HEK293 (cell line): ENCODE measurements around the gene SORBS2.

Source experiments
- CTCF ChIA-PET: fragments of 350-600 bp; formaldehyde crosslinking; extraction: SDS; loops from one replicate; lab custom pipeline; 2021; ENCODE audit warnings: antibody characterized with exemption; lab: Yijun Ruan, JAX
- POLR2A ChIA-PET: fragments of 300-600 bp; formaldehyde crosslinking; extraction: SDS; loops from one replicate; lab custom pipeline; 2020; ENCODE audit warnings: antibody characterized with exemption, inconsistent platforms; lab: Yijun Ruan, JAX
- H3K27ac ChIP-seq: fragments of 200-500 bp; sonication (Bioruptor generic); 2 replicates; pipeline ENCODE4 v1.5.1; 2014; ENCODE audit warnings: low read depth, low read length, control low read depth, inconsistent platforms; ENCODE audit errors: extremely low read depth
- H3K36me3 ChIP-seq, 2 experiments: fragments of 200-500 bp in 1 of 2; sonication (Bioruptor generic) in 1 of 2; 1 replicate in 1 of 2; 2 replicates in 1 of 2; pipeline ENCODE4 v1.5.1; 2014 to 2017; ENCODE audit warnings: inconsistent platforms in 2 of 2, low read length in 2 of 2; ENCODE audit not compliant: control insufficient read depth in 2 of 2, insufficient read depth in 1 of 2
- H3K4me1 ChIP-seq: fragments of 200-500 bp; sonication (Bioruptor generic); 2 replicates; pipeline ENCODE4 v1.5.1; 2014; ENCODE audit warnings: mild to moderate bottlenecking, low read length, inconsistent platforms; ENCODE audit not compliant: control insufficient read depth, insufficient read depth
- H3K4me3 ChIP-seq: 2 replicates; pipeline ENCODE4 v1.5.1; 2011; ENCODE audit warnings: low read depth, mild to moderate bottlenecking, control low read depth, low read length, moderate library complexity
- H3K9me3 ChIP-seq: fragments of 200-500 bp; sonication (Bioruptor generic); 2 replicates; pipeline ENCODE4 v1.5.1; 2014; ENCODE audit warnings: low read depth, low read length, inconsistent platforms; ENCODE audit not compliant: control insufficient read depth, insufficient read depth
- GLI4 ChIP-seq: fragments of 450-650 bp; formaldehyde crosslinking; IDR thresholded peaks from 2 replicates; pipeline ENCODE4 v1.5.1; 2016; ENCODE audit warnings: missing biosample characterization, missing genetic modification characterization
- HOXA7 ChIP-seq: sonication (generic); formaldehyde crosslinking; IDR thresholded peaks from 2 replicates; pipeline ENCODE4 v1.8.1; 2022; ENCODE audit warnings: missing genetic modification reagents, borderline replicate concordance
- KLF9 ChIP-seq: fragments of 450-650 bp; formaldehyde crosslinking; IDR thresholded peaks from 2 replicates; pipeline ENCODE4 v1.5.1; 2016; ENCODE audit warnings: missing biosample characterization, missing genetic modification characterization, low read depth
- PRDM1 ChIP-seq: fragments of 450-650 bp; formaldehyde crosslinking; IDR thresholded peaks from 2 replicates; pipeline ENCODE4; 2016; ENCODE audit warnings: missing biosample characterization, missing genetic modification characterization
- REPIN1 ChIP-seq: fragments of 450-650 bp; formaldehyde crosslinking; IDR thresholded peaks from 2 replicates; pipeline ENCODE4 v1.5.1; 2017; ENCODE audit warnings: missing biosample characterization, missing genetic modification characterization, low read depth
- ZNF140 ChIP-seq: fragments of 450-650 bp; formaldehyde crosslinking; IDR thresholded peaks from 2 replicates; pipeline ENCODE4 v1.5.1; 2016; ENCODE audit warnings: missing biosample characterization, missing genetic modification characterization
- ZNF157 ChIP-seq: fragments of 450-650 bp; formaldehyde crosslinking; IDR thresholded peaks from 2 replicates; pipeline ENCODE4 v1.5.1; 2016; ENCODE audit warnings: missing biosample characterization, missing genetic modification characterization
- ZNF391 ChIP-seq: fragments of 450-650 bp; formaldehyde crosslinking; IDR thresholded peaks from 2 replicates; pipeline ENCODE4 v1.5.1; 2016; ENCODE audit warnings: low read depth, missing biosample characterization, missing genetic modification characterization, borderline replicate concordance
- ZNF426 ChIP-seq: fragments of 450-650 bp; formaldehyde crosslinking; IDR thresholded peaks from 2 replicates; pipeline ENCODE4 v1.5.1; 2017; ENCODE audit warnings: missing biosample characterization, missing genetic modification characterization, mild to moderate bottlenecking, inconsistent platforms, moderate library complexity
- ZNF529 ChIP-seq: fragments of 450-650 bp; formaldehyde crosslinking; IDR thresholded peaks from 2 replicates; pipeline ENCODE4 v1.5.1; 2017; ENCODE audit warnings: missing genetic modification characterization, missing biosample characterization; ENCODE audit not compliant: insufficient replicate concordance
- ZNF555 ChIP-seq: fragments of 450-650 bp; formaldehyde crosslinking; conservative IDR thresholded peaks from 2 replicates; pipeline ENCODE4 v1.5.1; 2017; ENCODE audit warnings: missing biosample characterization, mild to moderate bottlenecking, missing genetic modification characterization, inconsistent platforms
- ZNF621 ChIP-seq: fragments of 450-650 bp; formaldehyde crosslinking; IDR thresholded peaks from 2 replicates; pipeline ENCODE4 v1.5.1; 2017; ENCODE audit warnings: missing biosample characterization, missing genetic modification characterization
- ZNF776 ChIP-seq: fragments of 450-650 bp; formaldehyde crosslinking; IDR thresholded peaks from 2 replicates; pipeline ENCODE4 v1.5.0; 2017; ENCODE audit warnings: missing biosample characterization, missing genetic modification characterization, borderline replicate concordance
- ZNF837 ChIP-seq: fragments of 450-650 bp; formaldehyde crosslinking; IDR thresholded peaks from 2 replicates; pipeline ENCODE4 v1.5.1; 2016; ENCODE audit warnings: missing biosample characterization, missing genetic modification characterization
- TF ChIP-seq, protein P1 (sequence below): fragments of 450-650 bp; formaldehyde crosslinking; IDR thresholded peaks from 2 replicates; pipeline ENCODE4 v1.5.1; 2016; ENCODE audit warnings: missing biosample characterization, missing genetic modification characterization
- TF ChIP-seq, protein P2 (sequence below): fragments of 450-650 bp; formaldehyde crosslinking; IDR thresholded peaks from 2 replicates; pipeline ENCODE4 v1.5.1; 2016; ENCODE audit warnings: missing biosample characterization, missing genetic modification characterization, low read depth
- TF ChIP-seq, protein P3 (sequence below): fragments of 450-650 bp; formaldehyde crosslinking; IDR thresholded peaks from 2 replicates; pipeline ENCODE4 v1.5.1; 2016; ENCODE audit warnings: missing biosample characterization, missing genetic modification characterization
- TF ChIP-seq, protein P4 (sequence below): fragments of 450-650 bp; formaldehyde crosslinking; IDR thresholded peaks from 2 replicates; pipeline ENCODE4 v1.5.1; 2016; ENCODE audit warnings: missing biosample characterization, missing genetic modification characterization
- TF ChIP-seq, protein P5 (sequence below): IDR thresholded peaks from 2 replicates; pipeline ENCODE4 v1.6.1; 2011; ENCODE audit warnings: mild to moderate bottlenecking, low read depth, low read length, borderline replicate concordance
- TF ChIP-seq, protein P6 (sequence below): fragments of 450-650 bp; formaldehyde crosslinking; IDR thresholded peaks from 2 replicates; pipeline ENCODE4 v1.5.1; 2016; ENCODE audit warnings: missing biosample characterization, missing genetic modification characterization

The SORBS2 gene

DNA sequence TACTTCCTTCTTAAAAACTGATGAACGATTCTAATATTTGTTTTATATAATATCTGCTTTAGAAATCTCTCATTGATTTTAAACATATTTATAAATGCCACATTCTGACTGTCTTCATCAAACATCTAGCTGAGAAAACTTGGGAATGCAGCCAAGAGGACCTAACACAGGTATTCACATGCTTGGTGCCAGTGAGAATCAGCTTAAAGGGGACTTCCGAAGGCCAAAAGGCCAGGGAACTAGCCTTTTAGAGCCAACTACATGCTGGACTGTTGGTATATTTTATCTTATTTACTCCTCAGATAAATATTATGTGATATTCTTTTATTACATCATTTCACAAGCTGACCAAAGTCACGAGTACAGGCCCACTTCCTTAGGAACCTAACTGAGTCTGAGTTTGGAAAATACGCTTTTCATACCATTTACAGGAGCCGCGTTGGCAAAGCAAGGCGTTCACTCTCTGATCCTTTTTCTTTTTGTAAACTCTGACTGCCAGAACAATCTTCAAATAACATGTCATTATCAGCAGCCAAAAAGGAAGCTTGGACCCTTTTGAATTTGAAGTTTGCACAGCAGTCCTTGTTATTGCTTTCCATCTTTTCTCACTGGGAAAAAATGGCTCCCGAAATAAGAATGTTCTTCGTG, 235.6 kb downstream of the SORBS2 start (continued):
- TF ChIP-seq, protein P1, sequence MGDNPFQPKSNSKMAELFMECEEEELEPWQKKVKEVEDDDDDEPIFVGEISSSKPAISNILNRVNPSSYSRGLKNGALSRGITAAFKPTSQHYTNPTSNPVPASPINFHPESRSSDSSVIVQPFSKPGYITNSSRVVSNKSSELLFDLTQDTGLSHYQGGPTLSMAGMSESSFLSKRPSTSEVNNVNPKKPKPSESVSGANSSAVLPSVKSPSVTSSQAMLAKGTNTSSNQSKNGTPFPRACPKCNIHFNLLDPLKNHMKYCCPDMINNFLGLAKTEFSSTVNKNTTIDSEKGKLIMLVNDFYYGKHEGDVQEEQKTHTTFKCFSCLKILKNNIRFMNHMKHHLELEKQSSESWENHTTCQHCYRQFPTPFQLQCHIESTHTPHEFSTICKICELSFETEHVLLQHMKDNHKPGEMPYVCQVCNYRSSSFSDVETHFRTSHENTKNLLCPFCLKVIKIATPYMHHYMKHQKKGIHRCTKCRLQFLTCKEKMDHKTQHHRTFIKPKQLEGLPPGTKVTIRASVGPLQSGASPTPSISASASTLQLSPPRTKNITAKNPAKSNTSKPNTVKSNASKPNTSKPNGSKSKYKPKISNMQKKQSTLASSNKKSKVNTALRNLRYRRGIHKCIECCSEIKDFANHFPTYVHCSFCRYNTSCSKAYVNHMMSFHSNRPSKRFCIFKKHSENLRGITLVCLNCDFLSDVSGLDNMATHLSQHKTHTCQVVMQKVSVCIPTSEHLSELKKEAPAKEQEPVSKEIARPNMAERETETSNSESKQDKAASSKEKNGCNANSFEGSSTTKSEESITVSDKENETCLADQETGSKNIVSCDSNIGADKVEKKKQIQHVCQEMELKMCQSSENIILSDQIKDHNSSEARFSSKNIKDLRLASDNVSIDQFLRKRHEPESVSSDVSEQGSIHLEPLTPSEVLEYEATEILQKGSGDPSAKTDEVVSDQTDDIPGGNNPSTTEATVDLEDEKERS (tag by site-specific recombination) = no peak
- TF ChIP-seq KLF9 (tag by site-specific recombination) = no peak
- TF ChIP-seq ZNF140 (tag by site-specific recombination) = no peak
- TF ChIP-seq, protein P2, sequence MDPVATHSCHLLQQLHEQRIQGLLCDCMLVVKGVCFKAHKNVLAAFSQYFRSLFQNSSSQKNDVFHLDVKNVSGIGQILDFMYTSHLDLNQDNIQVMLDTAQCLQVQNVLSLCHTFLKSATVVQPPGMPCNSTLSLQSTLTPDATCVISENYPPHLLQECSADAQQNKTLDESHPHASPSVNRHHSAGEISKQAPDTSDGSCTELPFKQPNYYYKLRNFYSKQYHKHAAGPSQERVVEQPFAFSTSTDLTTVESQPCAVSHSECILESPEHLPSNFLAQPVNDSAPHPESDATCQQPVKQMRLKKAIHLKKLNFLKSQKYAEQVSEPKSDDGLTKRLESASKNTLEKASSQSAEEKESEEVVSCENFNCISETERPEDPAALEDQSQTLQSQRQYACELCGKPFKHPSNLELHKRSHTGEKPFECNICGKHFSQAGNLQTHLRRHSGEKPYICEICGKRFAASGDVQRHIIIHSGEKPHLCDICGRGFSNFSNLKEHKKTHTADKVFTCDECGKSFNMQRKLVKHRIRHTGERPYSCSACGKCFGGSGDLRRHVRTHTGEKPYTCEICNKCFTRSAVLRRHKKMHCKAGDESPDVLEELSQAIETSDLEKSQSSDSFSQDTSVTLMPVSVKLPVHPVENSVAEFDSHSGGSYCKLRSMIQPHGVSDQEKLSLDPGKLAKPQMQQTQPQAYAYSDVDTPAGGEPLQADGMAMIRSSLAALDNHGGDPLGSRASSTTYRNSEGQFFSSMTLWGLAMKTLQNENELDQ = no peak
- no peak for TF ChIP-seq HOXA7 (CRISPR knock-in tag)
- TF ChIP-seq, protein P3, sequence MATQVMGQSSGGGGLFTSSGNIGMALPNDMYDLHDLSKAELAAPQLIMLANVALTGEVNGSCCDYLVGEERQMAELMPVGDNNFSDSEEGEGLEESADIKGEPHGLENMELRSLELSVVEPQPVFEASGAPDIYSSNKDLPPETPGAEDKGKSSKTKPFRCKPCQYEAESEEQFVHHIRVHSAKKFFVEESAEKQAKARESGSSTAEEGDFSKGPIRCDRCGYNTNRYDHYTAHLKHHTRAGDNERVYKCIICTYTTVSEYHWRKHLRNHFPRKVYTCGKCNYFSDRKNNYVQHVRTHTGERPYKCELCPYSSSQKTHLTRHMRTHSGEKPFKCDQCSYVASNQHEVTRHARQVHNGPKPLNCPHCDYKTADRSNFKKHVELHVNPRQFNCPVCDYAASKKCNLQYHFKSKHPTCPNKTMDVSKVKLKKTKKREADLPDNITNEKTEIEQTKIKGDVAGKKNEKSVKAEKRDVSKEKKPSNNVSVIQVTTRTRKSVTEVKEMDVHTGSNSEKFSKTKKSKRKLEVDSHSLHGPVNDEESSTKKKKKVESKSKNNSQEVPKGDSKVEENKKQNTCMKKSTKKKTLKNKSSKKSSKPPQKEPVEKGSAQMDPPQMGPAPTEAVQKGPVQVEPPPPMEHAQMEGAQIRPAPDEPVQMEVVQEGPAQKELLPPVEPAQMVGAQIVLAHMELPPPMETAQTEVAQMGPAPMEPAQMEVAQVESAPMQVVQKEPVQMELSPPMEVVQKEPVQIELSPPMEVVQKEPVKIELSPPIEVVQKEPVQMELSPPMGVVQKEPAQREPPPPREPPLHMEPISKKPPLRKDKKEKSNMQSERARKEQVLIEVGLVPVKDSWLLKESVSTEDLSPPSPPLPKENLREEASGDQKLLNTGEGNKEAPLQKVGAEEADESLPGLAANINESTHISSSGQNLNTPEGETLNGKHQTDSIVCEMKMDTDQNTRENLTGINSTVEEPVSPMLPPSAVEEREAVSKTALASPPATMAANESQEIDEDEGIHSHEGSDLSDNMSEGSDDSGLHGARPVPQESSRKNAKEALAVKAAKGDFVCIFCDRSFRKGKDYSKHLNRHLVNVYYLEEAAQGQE (tag by site-specific recombination) = no peak
- TF ChIP-seq PRDM1 (tag by site-specific recombination) = no peak

DNA sequence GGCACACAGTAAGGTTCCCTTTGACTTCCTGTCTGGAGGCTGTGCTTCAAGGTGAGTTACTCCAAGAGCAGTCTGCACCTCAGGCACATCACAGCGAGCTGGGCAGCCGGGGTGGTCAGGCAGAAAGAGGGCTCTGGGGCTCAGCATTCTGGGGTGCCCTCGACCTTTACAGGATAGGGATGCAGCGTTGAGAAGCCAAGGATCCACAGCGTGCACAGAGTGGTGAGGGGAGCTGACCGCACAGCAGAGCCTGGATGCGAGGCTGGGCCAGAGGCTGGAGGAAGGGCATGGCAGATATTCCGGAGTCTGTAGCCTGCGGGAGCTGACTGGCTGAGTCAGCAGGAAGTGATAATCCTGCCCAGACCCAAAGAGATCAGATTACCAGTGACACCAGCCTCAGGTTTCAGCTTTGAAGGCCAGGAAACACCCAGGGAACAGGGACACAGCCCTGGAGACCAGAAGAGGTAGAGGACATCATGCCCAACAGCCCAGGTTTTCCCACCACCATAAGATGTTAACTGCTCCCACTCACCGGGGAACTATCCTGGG, 238.3 kb downstream of the SORBS2 start:
- H3K4me1 ChIP-seq = 0 out of 2 replicates have a peak, but pooled peaks cover 2% of the 10 kb centered on the region
- H3K27ac ChIP-seq = no peak overlapping the region; the same call in 1 of the 2 replicates
- no peak overlapping the region for H3K4me3 ChIP-seq
- no peaks in the 10 kb centered on the region for H3K36me3 ChIP-seq
- no peaks in the 10 kb centered on the region for H3K9me3 ChIP-seq
- ChIA-PET CTCF (no interaction called here), POLR2A (interaction anchor here (0.6 to 1.1 kb wide), 3 partner anchors 9 to 38 kb away, joined by 3 to 5 read pairs (median 5); partner anchors contain the start of gene PDLIM3)
- no peak for TF ChIP-seq ZNF621 (tag by site-specific recombination)
- TF ChIP-seq ZNF555 (tag by site-specific recombination) = no peak
- no peak for TF ChIP-seq ZNF157
- TF ChIP-seq ZNF391 (tag by site-specific recombination) = no peak
- no peak for TF ChIP-seq REPIN1 (tag by site-specific recombination)
- TF ChIP-seq ZNF776 (tag by site-specific recombination) = no peak
- TF ChIP-seq, protein P4, sequence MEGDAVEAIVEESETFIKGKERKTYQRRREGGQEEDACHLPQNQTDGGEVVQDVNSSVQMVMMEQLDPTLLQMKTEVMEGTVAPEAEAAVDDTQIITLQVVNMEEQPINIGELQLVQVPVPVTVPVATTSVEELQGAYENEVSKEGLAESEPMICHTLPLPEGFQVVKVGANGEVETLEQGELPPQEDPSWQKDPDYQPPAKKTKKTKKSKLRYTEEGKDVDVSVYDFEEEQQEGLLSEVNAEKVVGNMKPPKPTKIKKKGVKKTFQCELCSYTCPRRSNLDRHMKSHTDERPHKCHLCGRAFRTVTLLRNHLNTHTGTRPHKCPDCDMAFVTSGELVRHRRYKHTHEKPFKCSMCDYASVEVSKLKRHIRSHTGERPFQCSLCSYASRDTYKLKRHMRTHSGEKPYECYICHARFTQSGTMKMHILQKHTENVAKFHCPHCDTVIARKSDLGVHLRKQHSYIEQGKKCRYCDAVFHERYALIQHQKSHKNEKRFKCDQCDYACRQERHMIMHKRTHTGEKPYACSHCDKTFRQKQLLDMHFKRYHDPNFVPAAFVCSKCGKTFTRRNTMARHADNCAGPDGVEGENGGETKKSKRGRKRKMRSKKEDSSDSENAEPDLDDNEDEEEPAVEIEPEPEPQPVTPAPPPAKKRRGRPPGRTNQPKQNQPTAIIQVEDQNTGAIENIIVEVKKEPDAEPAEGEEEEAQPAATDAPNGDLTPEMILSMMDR (tag by site-specific recombination) = no peak
- no peak for TF ChIP-seq ZNF426
- no peak for TF ChIP-seq GLI4 (tag by site-specific recombination)
- TF ChIP-seq ZNF837 (tag by site-specific recombination) = no peak
- TF ChIP-seq ZNF529 = no peak
- TF ChIP-seq, protein P5, sequence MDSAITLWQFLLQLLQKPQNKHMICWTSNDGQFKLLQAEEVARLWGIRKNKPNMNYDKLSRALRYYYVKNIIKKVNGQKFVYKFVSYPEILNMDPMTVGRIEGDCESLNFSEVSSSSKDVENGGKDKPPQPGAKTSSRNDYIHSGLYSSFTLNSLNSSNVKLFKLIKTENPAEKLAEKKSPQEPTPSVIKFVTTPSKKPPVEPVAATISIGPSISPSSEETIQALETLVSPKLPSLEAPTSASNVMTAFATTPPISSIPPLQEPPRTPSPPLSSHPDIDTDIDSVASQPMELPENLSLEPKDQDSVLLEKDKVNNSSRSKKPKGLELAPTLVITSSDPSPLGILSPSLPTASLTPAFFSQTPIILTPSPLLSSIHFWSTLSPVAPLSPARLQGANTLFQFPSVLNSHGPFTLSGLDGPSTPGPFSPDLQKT = no peak
- TF ChIP-seq, protein P6, sequence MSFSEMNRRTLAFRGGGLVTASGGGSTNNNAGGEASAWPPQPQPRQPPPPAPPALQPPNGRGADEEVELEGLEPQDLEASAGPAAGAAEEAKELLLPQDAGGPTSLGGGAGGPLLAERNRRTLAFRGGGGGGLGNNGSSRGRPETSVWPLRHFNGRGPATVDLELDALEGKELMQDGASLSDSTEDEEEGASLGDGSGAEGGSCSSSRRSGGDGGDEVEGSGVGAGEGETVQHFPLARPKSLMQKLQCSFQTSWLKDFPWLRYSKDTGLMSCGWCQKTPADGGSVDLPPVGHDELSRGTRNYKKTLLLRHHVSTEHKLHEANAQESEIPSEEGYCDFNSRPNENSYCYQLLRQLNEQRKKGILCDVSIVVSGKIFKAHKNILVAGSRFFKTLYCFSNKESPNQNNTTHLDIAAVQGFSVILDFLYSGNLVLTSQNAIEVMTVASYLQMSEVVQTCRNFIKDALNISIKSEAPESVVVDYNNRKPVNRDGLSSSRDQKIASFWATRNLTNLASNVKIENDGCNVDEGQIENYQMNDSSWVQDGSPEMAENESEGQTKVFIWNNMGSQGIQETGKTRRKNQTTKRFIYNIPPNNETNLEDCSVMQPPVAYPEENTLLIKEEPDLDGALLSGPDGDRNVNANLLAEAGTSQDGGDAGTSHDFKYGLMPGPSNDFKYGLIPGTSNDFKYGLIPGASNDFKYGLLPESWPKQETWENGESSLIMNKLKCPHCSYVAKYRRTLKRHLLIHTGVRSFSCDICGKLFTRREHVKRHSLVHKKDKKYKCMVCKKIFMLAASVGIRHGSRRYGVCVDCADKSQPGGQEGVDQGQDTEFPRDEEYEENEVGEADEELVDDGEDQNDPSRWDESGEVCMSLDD (tag by site-specific recombination) = no peak
